Neural cell (in vitro differentiated cells): ENCODE results near the gene SLC22A3.

Source experiments
- EZH2 ChIP-seq: fragments of 200-600, 300-800 bp; shearing (Covaris generic), sonication (generic); IDR thresholded peaks from 2 replicates; pipeline ENCODE4 v1.6.1; 2014; ENCODE audit warnings: antibody characterized with exemption, low read length, borderline replicate concordance, mild to moderate bottlenecking; ENCODE audit not compliant: insufficient read depth, poor library complexity, severe bottlenecking
- MXI1 ChIP-seq: fragments of 450-650 bp; conservative IDR thresholded peaks from 2 replicates; pipeline ENCODE4 v1.6.1; 2014; ENCODE audit warnings: antibody characterized with exemption, mild to moderate bottlenecking; ENCODE audit not compliant: poor library complexity, severe bottlenecking
- POLR2AphosphoS5 ChIP-seq: IDR thresholded peaks from 2 replicates; pipeline ENCODE4 v1.6.1; 2012
- TAF1 ChIP-seq: IDR thresholded peaks from 2 replicates; pipeline ENCODE4 v1.6.1; 2012; ENCODE audit warnings: low read depth
- TF ChIP-seq, protein P1 (sequence below): IDR thresholded peaks from 2 replicates; pipeline ENCODE4 v1.6.1; 2012; ENCODE audit warnings: borderline replicate concordance
- TF ChIP-seq, protein P2 (sequence below): fragments of 450-650 bp; IDR thresholded peaks from 2 replicates; pipeline ENCODE4 v1.5.1; 2014; ENCODE audit warnings: antibody characterized with exemption, mild to moderate bottlenecking, moderate library complexity; ENCODE audit not compliant: poor library complexity, severe bottlenecking

DNA sequence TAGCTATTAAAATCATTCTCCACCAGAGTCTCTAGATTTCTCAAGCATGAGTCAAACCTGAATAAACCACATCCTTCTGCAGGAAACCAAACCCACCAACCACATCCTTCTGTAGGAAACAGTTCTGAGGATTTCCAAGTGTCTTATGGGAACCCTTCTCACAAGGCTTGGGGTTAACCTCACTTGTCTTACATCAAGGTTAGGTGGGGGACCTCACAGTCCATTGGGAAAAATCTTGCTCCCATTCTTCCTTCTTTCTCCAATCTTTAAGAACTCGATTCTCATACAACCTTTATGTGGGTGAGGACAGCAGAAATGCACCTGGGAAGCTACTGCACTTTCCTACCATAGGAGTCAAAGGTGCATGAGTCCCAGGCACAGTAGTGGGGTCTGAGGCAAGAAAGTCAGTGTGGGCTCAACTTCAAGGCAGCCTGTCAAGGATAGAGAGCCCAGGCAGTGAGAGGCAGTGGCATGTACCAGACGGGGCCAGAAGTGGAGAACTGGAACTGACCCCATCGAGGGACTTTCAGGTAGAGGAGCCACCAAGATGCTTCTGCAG lies 114.5 kb downstream of the SLC22A3 start:
- TF ChIP-seq TAF1 (no peak), POLR2AphosphoS5 (no peak), EZH2 (no peak), MXI1 (no peak)
- TF ChIP-seq, protein P1, sequence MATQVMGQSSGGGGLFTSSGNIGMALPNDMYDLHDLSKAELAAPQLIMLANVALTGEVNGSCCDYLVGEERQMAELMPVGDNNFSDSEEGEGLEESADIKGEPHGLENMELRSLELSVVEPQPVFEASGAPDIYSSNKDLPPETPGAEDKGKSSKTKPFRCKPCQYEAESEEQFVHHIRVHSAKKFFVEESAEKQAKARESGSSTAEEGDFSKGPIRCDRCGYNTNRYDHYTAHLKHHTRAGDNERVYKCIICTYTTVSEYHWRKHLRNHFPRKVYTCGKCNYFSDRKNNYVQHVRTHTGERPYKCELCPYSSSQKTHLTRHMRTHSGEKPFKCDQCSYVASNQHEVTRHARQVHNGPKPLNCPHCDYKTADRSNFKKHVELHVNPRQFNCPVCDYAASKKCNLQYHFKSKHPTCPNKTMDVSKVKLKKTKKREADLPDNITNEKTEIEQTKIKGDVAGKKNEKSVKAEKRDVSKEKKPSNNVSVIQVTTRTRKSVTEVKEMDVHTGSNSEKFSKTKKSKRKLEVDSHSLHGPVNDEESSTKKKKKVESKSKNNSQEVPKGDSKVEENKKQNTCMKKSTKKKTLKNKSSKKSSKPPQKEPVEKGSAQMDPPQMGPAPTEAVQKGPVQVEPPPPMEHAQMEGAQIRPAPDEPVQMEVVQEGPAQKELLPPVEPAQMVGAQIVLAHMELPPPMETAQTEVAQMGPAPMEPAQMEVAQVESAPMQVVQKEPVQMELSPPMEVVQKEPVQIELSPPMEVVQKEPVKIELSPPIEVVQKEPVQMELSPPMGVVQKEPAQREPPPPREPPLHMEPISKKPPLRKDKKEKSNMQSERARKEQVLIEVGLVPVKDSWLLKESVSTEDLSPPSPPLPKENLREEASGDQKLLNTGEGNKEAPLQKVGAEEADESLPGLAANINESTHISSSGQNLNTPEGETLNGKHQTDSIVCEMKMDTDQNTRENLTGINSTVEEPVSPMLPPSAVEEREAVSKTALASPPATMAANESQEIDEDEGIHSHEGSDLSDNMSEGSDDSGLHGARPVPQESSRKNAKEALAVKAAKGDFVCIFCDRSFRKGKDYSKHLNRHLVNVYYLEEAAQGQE, result no peak
- TF ChIP-seq, protein P2, sequence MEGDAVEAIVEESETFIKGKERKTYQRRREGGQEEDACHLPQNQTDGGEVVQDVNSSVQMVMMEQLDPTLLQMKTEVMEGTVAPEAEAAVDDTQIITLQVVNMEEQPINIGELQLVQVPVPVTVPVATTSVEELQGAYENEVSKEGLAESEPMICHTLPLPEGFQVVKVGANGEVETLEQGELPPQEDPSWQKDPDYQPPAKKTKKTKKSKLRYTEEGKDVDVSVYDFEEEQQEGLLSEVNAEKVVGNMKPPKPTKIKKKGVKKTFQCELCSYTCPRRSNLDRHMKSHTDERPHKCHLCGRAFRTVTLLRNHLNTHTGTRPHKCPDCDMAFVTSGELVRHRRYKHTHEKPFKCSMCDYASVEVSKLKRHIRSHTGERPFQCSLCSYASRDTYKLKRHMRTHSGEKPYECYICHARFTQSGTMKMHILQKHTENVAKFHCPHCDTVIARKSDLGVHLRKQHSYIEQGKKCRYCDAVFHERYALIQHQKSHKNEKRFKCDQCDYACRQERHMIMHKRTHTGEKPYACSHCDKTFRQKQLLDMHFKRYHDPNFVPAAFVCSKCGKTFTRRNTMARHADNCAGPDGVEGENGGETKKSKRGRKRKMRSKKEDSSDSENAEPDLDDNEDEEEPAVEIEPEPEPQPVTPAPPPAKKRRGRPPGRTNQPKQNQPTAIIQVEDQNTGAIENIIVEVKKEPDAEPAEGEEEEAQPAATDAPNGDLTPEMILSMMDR, result no peak
